ENCODE data around the gene PRRX2. TPM values are rescaled to one million over a fixed set of nuclear protein-coding genes. Genes with fewer than 3 reads are reported as not detected.
A peak's percentile ranks its signal among the peaks of the same experiment; 100 is the strongest.

The PRRX2 gene
- total RNA-seq, 2 donors from 2014 or later, result 20.8 to 22.9 TPM

DNA sequence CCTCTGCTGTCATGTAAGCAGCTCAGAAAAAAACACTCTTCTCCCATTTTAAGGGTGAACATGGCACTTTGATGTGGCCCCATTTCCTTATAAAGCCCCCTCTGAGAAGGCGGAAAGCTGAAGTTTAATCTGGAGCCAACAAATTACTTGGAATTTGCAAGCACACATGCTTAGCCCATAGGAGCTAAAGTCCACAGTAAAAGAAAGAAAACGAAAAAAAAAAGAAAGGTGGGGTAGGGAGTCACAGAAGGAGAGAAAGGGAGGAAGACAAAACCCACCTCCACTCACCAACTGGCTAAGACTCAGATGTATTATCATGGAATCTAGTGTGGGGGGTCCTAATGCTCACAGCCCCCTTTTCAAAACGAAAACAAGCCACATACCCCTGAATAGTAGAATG, 30.4 kb downstream of the PRRX2 start:
- intact Hi-C loops (cut with DNase I), result no loop called here
- no peak for DNase-seq (ENCODE audit: low spot score)

GRCh38 chr9:129696944-129697655, 31.7 kb downstream of the PRRX2 start:
- intact Hi-C loops (cut with DNase I), result no loop called here
- peak; percentile 95 for DNase-seq (ENCODE audit: low spot score)

- DNase-seq (ENCODE audit: low spot score), result peak; percentile 94
- intact Hi-C loops (cut with DNase I), result no loop called here
These were observed 32.3 kb downstream of the PRRX2 start for GRCh38 chr9:129697656-129698253.

GRCh38 chr9:129698254-129698757, 32.9 kb downstream of the PRRX2 start:
- intact Hi-C loops (cut with DNase I), result no loop called here
- DNase-seq (ENCODE audit: low spot score), result peak; percentile 96

GRCh38 chr9:129701054-129701453, 35.6 kb downstream of the PRRX2 start:
- intact Hi-C loops (cut with DNase I), result no loop called here
- DNase-seq (ENCODE audit: low spot score), result no peak

DNA sequence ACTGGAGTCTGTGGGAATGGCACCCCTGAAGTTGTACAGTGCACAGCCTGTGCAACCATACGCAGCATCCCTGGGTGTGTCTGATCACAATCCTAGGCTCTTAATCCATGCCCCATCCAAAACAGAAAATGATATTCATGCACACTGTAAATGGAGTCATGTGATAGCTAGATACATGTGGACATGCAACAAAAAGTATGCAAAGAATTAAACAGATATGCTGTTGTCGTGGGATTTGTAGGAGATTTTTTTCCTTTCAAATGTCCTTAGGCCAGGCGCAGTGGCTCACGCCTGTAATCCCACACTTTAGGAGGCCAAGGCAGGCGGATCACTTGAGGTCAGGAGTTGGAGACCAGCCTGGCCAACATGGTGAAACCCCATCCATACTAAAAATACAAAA, 36.1 kb downstream of the PRRX2 start:
- intact Hi-C loops (cut with DNase I), result no loop called here
- DNase-seq (ENCODE audit: low spot score), result no peak

DNA sequence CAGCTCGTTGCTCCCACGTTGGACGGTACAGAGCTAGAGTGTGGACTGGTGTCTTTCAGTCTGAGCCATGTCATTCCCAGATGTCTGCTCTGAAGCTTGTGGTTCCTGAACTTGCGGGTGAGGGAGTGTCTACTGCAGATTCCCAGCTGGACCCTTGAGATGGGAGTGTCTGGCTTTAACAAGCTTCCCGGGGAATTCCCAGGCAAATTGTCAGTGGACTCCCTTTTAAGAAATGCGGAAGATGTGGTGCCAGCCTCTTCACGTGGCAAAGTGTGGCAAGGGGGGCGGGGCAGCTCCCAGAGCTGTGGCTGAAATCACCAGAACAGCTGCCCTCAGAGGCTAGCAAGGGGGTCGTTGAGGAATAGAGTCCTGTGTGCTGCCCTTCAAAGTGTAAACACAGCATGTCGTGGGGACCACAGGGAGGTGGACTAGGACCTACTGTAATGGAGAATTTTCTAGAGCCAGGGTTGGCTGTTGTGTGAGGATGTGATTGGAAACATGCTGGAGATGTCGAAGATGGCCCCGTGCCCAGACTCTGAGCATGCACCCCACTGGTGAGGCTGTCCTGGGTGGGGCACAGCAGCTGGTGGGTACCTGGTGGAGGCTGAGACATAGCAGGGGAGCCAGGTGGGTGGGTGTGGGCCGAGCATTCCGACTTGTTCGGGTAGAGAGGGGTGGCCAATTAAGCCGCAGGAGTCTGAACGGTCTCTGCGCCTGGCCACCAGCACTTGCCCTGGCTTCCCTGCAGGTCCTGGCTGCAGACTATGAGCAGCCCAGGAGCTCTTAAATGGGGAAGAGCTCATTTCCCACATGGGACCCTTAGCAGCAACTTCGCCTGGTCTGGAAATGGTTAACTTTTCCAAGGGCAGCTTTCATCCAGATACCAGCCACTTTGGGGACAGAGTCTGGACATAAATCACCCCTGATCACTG, 37.4 kb downstream of the PRRX2 start:
- no peak for DNase-seq (ENCODE audit: low spot score)
- intact Hi-C loops (cut with DNase I), result no loop called here

DNA sequence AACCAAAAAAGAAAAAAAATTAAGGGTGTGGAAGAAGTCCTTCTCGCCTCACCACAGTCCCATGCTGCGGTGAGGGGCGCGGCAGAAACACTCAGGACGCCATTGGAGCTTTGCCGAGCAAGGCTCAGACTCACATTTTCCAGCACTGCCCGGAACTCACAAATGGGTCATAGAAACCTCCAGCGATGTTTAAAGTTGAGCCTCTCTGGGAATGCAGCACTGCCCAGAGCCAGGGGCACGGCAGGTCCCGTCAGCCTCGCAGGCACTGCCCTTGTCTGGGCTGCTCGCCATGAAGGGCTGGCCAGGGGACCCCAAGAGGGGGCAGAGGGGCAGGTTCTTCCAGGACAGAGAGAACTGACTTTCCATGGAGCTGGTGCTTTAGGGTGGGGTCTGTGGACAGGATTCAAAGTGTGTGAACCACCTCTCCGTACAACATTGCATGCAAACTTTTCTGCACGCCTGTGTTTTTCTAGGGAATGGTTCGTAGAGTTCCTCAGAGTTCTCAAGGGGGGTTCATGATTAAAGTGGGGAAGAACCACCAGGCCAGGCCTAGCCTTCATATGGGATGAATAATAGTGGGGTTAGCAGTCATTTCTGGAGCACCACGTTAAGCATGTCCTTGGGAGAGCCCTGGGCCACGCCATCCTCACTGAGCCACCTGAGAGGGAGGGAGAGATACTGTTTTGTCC, 38.4 kb downstream of the PRRX2 start:
- intact Hi-C loops (cut with DNase I), result no loop called here
- DNase-seq (ENCODE audit: low spot score), result peak; percentile 94

DNA sequence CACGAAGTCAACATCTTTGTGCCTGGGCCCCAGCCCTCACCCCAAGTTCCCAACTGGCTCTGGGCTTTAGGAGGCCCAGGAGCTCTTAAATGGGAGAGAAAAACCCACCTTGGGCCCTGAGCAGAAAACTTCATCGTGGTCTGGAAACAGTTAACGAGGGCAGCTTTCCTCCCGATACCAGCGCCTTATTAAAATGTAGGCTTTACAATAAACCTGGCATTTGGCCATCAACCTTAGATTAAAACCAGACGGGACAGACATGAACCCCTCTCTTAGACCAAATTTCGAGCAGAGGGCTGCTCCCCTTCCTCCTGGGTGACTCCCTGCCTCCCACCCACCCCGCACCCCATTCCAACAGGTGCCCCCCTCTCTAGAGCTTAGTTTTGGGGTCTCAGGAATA, 39.4 kb downstream of the PRRX2 start:
- no peak for DNase-seq (ENCODE audit: low spot score)
- intact Hi-C loops (cut with DNase I), result no loop called here

DNA sequence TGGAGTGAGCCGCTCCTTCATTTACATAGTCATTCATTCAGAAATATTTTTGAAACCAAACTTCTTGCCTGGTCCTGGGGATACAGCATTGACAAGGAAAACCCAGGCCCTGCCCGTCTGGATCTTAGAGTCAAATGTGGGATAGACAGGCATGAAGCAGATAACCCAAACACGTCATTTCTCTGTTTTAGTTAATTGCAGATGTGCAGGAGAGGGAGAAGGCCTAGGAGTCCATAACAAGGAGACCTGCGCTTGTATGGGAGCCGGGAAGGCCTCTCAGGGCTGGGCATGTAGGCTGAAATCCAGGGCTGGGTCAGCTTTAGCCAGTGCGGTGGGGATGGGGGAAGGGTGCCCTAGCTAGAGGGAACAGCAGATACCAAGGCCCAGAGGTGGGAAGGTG, 43.3 kb downstream of the PRRX2 start:
- DNase-seq (ENCODE audit: low spot score), result no peak
- intact Hi-C loops (cut with DNase I), result no loop called here

DNA sequence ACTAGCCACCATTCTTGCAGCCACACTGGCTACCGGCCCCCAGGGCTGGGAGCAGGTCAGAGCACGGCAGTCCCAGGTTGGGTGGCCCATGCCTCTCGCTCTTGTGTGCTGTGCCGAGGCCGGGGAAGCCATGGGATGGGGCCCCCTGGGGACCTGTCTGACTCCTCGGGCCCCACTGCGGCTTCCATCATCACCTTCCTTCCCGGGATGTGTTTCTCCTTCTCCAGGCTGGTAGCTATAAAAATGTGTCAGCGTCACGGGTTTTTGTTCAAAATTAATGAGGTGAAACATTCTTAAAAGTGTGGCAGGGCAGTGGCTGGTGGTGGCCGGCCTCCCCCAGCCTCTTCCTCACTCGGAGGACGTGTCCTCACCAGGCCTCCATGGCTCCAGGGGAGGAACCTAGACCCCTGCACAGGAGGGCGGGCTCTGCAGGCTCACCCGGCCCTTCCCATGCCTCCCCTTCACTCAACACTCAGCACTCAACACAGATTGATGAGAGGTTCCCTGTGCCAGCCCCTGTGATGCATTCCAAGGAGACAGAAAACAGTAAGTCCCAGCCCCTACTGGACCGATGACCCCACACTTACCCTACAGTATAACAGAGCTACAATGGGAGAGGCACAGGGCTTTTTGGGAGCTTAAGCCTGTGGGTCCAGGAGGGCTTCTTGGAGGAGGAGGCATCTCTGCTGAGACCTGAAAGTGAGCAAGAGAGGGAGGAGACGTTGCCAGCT, 44.2 kb downstream of the PRRX2 start:
- no peak for DNase-seq (ENCODE audit: low spot score)
- intact Hi-C loops (cut with DNase I), result loop anchor here in 1 of 2 donors (10.0 kb wide), 1 partner anchor 45 kb away; the partner anchor contains the start of gene PRRX2

- no peak for DNase-seq (ENCODE audit: low spot score)
- intact Hi-C loops (cut with DNase I), result loop anchor here in 1 of 2 donors (10.0 kb wide), 1 partner anchor 45 kb away; the partner anchor contains the start of gene PRRX2
These were observed 44.7 kb downstream of the PRRX2 start for GRCh38 chr9:129710169-129710453.

- DNase-seq (ENCODE audit: low spot score), result no peak
- intact Hi-C loops (cut with DNase I), result loop anchor here in 1 of 2 donors (1.0 to 10.0 kb wide), 2 partner anchors 22 to 48 kb away; partner anchors contain the start of gene PRRX2
These were observed 47.4 kb downstream of the PRRX2 start for GRCh38 chr9:129712634-129713401.

DNA sequence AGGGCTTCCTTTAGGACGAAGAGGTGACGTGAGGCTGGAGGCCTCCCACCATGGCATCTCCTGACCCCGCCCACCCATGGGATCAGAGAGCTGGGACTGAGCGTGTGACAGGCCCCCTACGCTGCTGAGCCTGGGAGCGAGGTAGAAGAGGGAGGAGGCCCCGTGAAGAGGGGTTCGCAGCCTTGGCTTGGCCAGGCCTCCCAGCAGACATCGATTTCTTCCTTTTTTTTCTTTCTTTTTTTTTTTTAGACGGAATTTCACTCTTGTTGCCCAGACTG, 47.9 kb downstream of the PRRX2 start:
- no peak for DNase-seq (ENCODE audit: low spot score)
- intact Hi-C loops (cut with DNase I), result loop anchor here in 1 of 2 donors (1.0 to 10.0 kb wide), 2 partner anchors 22 to 49 kb away; partner anchors contain the start of gene PRRX2

GRCh38 chr9:129714511-129715061, 49.1 kb downstream of the PRRX2 start:
- intact Hi-C loops (cut with DNase I), result loop anchor here in 1 of 2 donors (10.0 kb wide), 1 partner anchor 50 kb away; the partner anchor contains the start of gene PRRX2
- no peak for DNase-seq (ENCODE audit: low spot score)

GRCh38 chr9:129716091-129716490, 50.6 kb downstream of the PRRX2 start:
- intact Hi-C loops (cut with DNase I), result loop anchor here in 1 of 2 donors (10.0 kb wide), 1 partner anchor 51 kb away; the partner anchor contains the start of gene PRRX2
- DNase-seq (ENCODE audit: low spot score), result no peak

DNA sequence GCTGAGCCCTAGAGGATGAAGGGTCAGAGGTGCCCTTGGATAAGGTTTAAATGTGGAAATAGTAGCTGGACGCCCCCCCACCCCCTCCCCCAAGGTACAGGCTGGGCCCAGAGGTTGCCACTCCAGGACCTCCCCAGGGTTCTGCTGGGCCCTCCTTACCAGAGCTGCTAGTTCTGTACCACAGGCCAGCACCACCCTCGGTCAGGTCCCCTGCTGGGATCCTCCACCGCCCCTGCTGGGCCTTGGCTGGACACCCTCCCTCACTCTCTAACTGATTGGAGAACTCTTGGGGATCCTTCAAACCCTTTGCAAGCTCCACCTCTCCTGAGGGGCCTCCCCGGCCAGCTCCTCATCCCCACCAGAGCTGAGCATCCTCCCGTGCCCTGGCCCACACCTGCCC, 52.5 kb downstream of the PRRX2 start:
- no peak for DNase-seq (ENCODE audit: low spot score)
- intact Hi-C loops (cut with DNase I), result loop anchor here in 1 of 2 donors (10.0 kb wide), 1 partner anchor 53 kb away; the partner anchor contains the start of gene PRRX2
